Stimulated activated CD8-positive, alpha-beta memory T cell treated with anti-CD3 and anti-CD28 coated beads, Interleukin-15, amount 100 ng/mL, for 24 hours (primary cell): Measurements from ENCODE around the gene SEL1L.
"Not testable (repeated sequence)": the region's sequence is repeated elsewhere in the genome, so short reads cannot be mapped to it uniquely, and the experiment has no call there.

ENCODE experiments used
- DNase-seq: peaks from one replicate; pipeline ENCODE4 v3.0.0-alpha.2; 2020; ENCODE audit warnings: low read depth

The SEL1L gene

DNA sequence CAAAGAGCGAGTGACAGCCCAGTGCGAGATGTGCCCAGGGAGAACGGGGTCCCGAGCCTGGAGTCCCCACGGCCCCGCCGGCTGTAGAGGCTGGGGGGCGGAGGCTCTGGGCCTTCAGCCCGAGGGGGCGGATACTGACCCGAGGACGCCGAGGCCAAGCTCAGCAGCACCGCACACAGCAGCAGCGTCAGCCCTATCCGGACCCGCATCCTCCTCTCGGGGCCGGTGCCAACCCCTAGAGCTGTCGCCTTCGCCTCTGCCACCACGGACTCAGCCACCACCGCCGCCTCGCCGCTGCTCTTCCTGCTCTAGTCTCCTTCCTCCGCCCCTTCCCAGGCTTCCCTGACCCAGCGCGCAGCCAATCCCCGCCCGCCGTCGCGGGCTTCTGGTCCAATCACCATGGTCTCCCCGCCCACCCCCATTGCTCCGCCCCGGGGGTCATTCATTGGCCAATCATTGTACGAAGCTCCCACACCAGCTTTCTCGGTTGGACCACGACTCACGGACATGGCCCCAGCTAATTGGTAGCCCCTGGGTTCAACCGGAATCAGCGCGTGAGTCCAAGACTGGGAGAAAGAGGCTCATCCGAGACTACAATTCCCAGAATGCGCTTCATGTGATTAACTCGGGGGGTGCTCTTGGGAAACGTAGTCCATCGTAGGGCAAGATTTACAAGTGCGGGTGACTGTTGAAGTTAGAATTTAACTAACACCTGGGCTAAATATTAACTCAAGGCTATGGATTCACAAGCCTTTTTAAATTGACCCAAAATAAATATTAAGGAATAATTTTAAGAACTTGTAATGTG, at the start of gene SEL1L:
SEL1L (minus strand) TSS at position 318 of the 808 bp plus-strand sequence; CDS start at position 209, 109 bp downstream.
- DNase-seq: peak; percentile 96

DNA sequence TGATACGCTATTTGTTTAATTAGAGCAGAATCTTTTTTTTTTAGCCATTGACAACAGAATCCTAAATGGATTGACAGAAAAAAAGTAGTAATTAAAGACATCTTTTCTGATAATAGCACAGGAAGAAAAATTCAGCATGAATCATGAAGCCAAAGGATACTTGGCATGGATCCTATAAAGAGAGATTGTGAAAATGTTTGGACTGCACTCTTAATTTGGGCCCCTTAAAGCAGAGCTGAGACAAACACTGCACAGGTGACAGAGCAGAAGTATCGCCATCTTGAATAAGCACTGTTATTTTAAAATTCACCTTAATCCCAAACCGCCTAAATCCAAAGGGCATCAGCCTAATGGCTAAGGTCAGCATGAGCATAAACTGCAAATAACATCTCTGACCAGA, 48.8 kb upstream of the SEL1L start:
- DNase-seq: no peak

DNA sequence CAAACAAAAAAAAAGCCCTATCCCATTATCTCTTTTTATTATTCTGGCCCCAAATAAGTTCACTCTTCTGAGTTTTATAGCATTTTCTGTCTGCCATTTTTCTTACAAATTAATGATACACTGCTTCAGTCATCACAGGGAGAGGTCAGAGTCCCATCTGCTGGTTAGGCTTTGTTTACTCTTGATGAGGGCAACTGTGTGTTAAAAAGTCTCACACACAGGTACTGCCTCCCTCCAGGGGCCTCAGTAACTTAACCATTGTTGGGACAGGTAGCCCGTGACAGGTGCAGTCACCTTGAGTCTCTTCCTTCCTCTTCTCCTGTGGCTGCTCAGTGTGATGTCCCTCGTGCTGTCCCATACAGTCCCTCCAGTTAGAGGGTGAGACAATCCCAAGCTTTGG, 45.5 kb upstream of the SEL1L start:
- DNase-seq: no peak

DNA sequence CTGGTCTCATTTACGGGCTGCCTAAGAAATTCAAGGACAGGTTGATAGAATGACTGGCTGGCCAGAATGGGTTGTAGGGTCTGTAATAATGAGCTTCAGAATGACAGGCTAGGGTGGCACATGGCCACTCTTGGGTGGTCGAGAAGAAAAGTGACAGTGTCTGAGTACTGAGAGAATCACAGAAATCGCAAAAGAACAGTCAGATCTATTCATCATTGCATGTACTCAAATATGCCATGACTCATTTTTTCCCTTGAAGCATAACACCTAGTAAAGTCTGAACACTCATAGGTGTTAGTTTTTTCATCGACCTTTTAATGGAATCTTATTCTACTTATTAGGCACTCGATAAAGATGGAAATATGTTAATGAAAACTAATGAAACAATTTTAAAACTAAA, 37.8 kb upstream of the SEL1L start:
- DNase-seq: no peak

DNA sequence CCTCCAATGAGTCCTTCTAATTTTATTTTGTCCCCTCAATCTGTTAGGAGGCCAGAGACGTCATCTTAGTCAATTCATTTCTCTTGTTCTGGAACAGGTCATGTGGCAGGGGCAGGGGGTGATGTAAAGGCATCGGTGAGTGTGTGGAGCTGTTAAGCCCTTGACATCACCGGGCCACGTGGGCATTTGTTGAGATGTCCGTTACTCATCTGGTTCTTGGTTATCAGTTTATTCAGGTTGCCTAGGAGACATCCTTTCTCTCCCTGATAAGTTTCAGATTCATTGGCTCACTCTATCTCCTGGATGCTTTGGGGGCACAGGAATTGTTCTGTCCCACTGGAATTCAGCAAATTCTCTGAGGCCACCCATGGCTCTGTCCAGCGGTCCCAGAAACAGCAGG, 33.6 kb upstream of the SEL1L start:
- DNase-seq: no peak

DNA sequence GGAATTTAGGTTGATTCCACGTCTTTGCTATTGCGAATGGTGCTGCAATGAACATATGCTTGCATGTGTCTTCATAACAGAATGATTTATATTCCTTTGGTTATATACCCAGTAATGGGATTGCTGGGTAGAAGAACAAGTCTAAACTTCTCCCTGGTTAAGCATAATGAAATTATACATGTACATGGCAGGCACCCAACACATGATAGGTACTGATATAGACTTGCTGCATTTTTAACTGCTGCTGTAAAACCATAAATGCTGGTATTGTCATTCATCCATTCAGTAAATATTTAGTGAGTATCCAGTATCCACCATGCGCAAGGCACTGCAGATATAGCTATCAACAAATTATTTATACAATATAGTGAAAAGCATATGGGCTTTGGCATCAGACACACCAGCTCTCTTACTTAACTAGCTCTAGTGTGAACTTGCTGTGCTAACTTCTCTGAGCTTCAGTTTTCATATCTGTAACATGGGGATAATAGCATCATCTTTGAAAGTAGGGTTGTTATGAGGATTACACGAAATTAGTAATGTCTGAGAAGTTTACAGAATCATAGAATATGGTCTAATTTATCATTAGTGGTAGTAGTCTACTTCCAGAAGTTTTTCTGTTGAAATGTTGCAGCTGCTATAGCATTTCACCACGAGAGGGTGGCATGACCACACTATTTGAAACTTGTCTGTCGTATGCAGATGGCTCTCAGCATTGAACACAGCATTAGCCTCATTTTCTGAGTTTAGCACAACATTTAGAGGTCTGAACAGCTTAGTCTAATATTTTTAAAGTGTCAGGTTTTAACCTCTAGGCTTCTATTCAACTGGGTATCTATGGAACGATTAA, 32.0 kb upstream of the SEL1L start:
- no peak for DNase-seq

DNA sequence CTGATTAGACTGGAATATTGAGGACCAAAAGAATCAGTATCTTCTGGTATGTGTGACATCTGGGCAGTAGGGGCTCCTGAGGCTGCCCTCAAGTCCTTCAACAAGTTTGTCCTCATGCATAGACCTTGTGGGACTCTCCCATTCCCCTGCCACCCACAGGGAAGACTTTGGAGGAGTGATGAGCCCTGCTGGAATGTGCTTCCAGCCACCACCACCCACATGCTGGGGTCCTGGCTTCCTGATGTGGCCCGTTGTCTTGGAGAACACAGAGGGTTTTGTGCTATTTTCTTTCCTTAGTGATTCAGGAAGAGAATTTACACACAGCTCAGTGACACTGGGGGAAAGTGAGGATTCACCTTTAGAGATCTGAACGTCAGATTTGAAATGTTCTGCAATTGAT, 29.2 kb upstream of the SEL1L start:
- no peak for DNase-seq

DNA sequence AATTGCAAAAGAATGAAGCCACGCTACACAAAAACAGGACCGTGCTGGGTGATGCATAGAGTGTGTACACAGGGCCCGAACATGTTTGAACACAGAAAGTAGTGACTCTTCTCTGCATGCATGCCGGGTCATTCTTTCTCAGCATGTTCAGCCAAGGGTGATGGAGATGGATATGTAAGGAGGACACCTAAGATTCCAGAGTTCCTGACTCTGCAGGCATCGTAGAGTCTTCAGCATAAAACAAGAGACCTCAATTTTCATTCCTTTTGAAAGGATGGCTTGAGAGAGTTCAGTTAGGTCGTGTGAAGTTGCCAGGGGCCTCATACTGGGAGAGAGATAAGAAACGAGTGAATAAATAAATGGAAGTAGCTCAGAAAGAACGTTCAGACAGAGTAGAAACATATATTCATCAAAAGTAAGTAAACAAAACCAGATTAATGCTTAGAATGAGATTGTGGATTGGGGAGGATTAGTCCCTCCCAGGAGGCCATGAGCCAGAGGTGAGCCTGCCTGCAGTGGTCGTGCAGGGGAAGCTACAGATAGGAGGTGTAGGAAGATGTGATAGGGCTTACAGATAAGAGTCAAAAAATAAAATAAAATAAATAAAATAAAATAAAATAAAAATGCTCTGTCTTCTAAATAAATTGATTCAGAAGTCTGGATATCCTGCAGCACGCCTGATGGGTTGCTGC, 27.6 kb upstream of the SEL1L start:
- DNase-seq: no peak

DNA sequence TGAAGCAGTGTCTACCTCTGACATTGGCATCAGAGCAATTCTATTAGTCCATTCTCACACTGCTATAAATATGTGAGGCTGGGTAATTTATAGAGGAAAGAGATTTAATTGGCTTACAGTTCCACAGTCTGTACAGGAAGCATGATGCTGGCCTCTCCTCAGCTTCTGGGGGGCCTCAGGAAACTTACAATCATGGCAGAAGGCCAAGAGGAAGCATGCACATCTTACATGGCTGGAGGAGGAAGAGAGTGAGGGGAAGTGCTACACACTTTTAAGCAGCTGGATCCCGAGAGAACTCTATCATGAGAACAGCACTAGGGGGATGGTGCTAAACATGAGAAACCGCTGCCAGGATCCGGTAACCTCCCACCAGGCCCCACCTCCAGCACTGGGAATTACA, 25.7 kb upstream of the SEL1L start:
- DNase-seq: no peak

DNA sequence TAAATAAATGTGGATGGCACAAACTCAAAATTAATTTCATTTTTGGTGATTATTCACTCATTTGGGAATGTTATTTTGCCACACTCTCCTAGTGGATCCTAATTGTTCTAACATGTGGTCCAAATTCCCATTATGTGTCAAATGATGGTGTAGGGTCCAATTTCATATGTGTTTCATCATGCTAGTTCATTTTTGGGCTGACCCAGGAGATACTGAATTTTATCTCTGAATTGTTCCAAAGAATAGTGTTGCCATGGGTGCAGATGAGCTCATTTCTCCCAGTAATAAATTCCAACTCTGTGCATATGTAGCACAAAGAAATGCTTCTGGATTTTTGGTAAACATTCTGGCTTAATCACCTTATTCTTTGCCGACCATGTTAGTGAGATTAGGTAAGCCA, 23.5 kb upstream of the SEL1L start:
- DNase-seq: no peak

DNA sequence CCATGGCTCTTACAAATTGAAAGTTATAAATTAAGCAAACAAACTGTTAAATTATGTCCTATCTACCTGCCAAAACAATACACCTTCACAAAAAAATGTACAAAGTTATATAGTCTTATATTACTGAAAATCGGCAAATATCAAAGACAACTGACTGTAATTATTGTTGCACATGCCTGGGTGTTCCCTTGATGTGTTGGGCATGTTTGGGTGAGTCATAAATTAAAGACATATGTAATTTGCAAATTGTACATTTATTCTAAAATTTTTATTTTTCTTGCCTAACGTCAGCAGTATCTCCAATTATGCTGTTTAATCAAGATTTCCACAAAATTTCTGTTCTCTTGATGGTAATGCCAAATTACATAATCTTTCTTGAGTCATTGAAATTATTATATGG, 22.0 kb upstream of the SEL1L start:
- no peak for DNase-seq

DNA sequence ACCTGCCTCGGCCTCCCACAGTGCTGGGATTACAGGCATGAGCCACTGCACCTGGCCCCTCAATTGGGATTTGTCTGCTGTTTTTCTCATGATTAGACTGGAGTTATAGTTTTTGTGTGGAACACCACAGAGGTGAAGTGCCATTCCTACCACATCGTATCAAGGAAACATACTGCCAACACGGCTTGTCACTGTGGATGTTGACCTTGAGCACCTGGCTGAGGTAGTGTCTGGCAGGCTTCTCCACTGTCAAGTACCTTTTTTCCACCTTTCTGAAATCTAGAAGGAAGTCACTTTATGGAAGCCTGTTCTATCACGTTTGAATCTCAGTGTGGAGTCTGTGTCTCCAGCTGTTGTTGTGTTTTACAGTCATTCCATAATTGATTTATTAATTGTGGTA, 21.4 kb upstream of the SEL1L start:
- DNase-seq: no peak

DNA sequence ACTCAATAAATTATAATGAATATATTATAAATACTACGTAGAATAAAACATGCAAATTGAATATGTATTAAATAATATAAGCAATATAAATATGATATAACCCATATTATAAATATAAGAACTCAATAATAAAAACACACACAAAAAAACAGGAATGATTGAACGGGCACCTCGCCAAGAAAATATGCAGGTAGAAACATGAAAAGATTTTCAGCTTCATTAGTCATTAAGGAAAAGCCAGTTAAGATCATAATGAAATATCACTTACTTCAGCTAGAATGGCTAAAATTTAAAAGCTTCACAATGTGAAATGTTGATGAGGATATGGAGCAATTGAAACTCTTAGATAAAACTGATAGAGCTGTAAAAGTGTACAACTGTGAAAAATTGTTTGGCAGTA, 17.8 kb upstream of the SEL1L start:
- DNase-seq: no peak

DNA sequence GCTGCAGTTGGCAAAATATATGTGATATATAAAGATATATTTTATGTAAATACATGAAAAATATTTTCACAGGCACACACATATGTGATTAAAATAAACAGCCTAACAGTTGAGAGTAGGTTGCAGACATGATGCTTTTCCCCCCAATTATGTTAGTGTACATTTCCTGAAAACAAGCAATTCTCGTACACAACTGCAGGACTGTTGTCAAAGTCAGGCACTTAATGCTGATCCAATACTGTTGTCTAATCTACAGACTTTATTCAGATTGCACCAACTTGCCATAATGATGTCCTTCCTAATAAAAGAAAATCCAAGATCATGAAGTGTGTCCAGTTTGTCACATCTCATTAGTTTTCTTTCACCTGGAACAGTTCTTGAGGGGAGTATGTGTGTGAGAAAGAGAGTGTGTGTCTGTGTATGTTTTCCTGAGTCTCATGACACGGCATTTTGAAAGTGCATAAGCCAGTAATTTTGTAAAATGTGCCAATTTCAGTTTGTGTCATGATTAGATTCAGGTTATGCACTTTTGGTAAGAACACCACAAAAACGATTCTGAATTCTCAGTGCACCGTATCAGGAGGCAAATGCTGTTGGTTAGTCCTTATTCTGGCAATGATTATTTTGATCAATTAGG, 16.5 kb upstream of the SEL1L start:
- no peak for DNase-seq

DNA sequence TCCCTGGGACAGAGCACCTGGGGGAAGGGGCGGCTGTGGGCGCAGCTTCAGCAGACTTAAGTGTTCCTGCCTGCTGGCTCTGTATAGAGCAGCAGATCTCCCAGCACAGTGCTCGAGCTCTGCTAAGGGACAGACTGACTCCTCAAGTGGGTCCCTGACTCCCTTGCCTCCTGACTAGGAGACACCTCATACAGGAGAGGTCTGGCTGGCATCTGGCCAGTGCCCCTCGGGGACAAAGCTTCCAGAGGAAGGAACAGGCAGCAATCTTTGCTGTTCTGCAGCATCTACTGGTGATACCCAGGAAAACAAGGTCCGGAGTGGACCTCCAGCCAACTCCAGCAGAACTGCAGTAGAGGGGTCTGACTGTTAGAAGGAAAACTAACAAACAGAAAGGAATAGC, 7.6 kb upstream of the SEL1L start:
- DNase-seq: not testable (repeated sequence)

DNA sequence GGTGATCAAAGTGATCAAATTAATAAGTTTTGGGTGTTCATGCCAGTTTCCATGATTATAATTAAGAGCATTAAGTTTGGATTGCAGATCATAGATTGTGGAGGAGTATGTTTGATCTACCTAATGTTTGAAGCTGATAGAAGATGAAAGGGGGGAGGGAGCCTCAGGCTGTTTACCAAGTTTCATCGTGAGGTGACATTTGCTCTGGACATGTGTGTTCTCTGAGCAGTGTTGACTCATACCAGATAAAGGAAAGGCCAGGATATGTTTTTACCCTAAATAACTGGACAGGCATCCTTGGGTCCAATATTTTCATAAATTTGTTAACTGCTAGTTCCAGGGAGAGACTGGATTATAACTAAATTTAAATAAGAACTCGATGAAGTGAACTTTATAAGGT, 3.5 kb upstream of the SEL1L start:
- no peak for DNase-seq

DNA sequence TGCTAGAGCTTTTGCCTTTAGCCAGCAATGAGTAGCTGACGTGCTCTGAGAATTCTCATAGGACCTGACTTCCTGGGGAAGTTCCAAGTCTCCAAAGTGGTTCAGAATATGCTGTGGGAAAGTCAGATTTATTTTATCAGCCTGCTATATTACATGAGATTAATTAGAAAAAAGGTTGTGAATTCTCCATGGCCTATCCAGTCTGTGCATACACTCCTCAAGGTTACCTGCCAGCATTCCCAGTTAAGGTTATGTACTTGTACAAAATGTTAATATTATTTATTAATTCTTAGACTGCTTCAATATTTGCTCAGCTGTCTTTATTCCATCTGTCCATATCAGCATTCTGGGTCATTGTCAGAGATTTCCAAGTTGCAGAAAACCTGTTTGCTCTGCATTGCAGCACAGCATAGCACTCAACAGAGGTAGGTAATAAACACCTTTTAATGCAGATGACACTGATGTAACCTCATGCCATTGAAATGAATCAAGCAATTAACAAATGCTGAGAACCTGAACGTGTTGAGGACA, 2.7 kb upstream of the SEL1L start:
- no peak for DNase-seq

DNA sequence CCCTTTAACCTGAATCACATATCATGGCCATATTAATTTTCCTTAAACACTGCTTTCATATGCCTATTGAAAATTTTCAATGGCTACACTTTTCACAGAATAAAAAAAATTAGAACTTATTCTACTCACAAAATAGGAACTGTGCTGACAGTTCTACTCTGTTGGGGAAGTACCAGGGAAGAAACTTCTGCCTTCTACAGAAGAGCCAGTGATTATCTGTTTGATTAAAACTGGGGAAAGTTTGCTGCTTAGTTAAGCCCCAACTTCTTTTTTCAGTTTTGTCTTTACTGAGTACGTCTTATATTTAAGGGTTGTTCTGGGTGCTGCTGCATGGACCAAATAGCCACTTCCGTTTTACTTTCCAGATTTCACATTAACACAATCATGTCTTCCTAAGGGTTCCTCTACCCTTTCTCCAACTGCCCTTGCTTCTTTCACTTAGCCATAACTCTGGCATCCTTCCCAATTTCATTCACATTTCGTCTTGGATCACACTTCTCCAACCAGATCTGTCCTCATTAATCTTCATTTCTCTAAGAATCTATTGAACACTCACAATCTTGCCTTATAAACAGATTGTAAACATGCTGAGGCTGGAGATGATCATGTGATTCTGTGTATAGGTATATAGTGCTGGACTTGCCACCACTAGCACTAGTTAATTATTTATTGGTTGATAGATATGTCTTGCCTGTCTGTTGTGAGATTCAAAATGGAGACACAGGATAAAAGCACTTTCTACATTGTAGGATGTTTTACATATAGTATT, 1.9 kb upstream of the SEL1L start:
- no peak for DNase-seq

DNA sequence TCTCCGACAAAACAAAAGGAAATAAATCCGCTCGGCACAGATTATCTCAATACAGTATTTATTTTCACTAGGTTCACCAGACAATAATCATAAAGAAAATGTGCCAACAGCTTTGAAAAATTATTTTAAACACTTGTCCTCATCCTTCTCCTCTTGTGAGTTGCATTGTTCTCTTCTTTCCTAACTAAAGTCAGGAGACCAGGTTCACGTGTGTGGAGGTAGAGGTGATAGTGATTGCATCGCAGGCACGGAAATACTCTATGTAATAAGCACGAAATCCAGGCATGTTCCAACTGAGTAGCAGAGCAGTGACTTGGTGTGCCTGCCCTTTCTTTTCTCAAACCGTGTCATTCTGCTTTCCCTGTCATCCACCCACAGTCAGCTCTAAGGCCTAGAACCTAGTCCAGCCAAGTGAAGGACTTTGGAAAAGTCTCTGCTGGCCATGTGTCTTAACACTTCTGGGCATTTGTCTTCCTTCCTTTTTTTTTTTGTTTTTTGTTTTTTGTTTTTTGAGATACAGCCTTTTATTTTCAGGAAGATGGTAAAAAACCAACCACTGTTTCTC, 939 bp upstream of the SEL1L start:
- DNase-seq: no peak

DNA sequence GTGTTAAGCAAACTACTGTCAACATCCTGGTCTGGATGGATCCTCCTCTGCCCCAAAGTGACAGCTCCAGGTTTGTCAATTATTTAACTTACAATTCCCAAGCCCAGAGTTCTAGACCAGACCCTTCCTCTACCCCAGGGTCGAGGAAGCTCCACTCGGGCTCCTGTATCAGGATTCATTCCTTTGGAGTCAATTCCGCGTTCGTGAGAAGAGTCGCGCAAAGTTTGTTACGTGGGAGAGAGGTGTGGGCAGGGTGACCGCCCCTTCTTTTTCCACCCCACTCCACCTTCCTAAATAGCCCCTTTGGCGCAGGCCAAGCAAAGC, 479 bp downstream of the SEL1L start:
- DNase-seq: no peak

DNA sequence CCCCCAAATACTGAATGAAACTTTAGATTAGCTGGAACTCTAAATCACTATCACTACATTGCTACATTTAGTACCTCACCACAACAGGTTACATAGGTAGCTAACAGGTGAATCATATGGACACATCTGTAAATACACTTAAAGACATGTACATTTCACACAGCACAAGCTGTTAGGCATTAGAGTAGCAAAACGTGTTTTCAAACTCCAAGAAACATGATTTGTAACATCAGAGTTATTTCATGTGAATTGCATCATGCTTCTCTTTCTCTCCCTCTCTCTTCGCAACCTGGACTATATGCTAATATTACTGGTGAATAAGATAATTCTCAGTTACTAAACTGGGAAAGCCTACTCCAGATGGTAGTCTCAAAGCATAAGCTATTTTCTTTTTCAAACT, 4.3 kb downstream of the SEL1L start:
- no peak for DNase-seq
